Parathyroid adenoma (tissue), 2 donors: ENCODE measurements around the gene C4orf50.

Experiments used
- H2AFZ ChIP-seq: fragments of 300-600 bp; sonication (generic); one replicate; pipeline ENCODE4 v1.7.0; 2017; ENCODE audit warnings: antibody characterized with exemption, mild to moderate bottlenecking
- H3K27ac ChIP-seq: fragments of 300-600 bp; sonication (generic); one replicate; pipeline ENCODE4 v1.7.0; 2017
- H3K27me3 ChIP-seq: fragments of 300-600 bp; sonication (generic); one replicate; pipeline ENCODE4 v1.7.0; 2017; ENCODE audit warnings: low read length; ENCODE audit not compliant: control insufficient read depth, insufficient read depth
- H3K36me3 ChIP-seq: fragments of 300-600 bp; sonication (generic); one replicate; pipeline ENCODE4 v1.7.0; 2017; ENCODE audit warnings: low read length; ENCODE audit not compliant: control insufficient read depth, insufficient read depth
- H3K4me1 ChIP-seq: fragments of 300-600 bp; sonication (generic); one replicate; pipeline ENCODE4 v1.7.0; 2017; ENCODE audit warnings: control low read depth
- H3K4me2 ChIP-seq: fragments of 300-600 bp; sonication (generic); one replicate; pipeline ENCODE4 v1.7.0; 2017; ENCODE audit warnings: low read length
- H3K4me3 ChIP-seq: fragments of 300-600 bp; sonication (generic); one replicate; pipeline ENCODE4 v1.7.0; 2017; ENCODE audit warnings: low read depth, low read length
- H3K79me2 ChIP-seq: fragments of 300-600 bp; sonication (generic); one replicate; pipeline ENCODE4 v1.7.0; 2017; ENCODE audit warnings: control low read depth
- H3K9ac ChIP-seq: fragments of 300-600 bp; sonication (generic); one replicate; pipeline ENCODE4 v1.7.0; 2017; ENCODE audit warnings: mild to moderate bottlenecking
- H3K9me3 ChIP-seq: fragments of 300-600 bp; sonication (generic); one replicate; pipeline ENCODE4 v1.7.0; 2017; ENCODE audit warnings: low read length; ENCODE audit not compliant: control insufficient read depth
- TF ChIP-seq, protein P1 (sequence below): fragments of 300-600 bp; sonication (generic); IDR thresholded peaks from one replicate; pipeline ENCODE4 v1.7.0; 2017; ENCODE audit warnings: antibody characterized with exemption, mild to moderate bottlenecking
- donor health status: primary hyperparathyroidism.

Gene C4orf50

DNA sequence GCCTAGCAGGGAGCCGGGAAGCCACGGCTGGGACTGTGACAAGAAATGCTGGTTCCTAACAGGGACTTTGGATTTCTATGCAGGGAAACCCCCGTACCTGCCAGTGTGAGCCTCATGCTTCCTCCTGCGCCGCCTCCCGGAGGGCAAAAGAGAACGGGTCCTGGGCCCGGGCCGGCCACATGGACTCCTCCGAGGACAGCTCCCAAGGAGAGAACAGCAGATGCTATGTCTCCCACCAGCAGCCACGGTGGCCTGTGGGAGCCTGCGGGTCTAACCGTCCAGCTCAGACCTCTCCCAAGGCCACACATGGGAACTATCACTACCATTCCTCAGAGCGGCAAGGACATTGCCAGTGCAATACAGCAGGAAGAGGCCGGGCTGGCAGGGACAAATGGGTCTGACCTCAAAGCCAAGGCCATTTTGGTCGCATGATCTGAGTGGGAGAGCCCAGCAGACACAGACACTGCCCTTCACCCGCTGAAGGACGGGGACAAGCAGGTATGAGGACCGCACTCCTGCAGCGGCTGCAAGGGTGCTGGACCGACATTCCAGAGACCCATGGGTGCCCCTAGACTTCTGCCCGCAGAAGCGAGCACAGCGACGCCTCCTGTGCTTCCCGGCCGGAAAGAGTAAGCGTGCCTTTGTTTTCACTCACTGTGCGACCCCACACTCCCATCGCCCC is 4.5 kb upstream of the C4orf50 start:
- Histone ChIP-seq H3K4me1 (no peaks in the 10 kb centered on the region), H3K27me3 (no peaks in the 10 kb centered on the region), H3K79me2 (no peaks in the 10 kb centered on the region), H3K9ac (no peak overlapping the region), H3K4me2 (no peak overlapping the region), H3K36me3 (no peaks in the 10 kb centered on the region), H3K4me3 (no peak overlapping the region), H2AFZ (no peak overlapping the region), H3K27ac (no peak overlapping the region), H3K9me3 (no peaks in the 10 kb centered on the region)
- TF ChIP-seq, protein P1, sequence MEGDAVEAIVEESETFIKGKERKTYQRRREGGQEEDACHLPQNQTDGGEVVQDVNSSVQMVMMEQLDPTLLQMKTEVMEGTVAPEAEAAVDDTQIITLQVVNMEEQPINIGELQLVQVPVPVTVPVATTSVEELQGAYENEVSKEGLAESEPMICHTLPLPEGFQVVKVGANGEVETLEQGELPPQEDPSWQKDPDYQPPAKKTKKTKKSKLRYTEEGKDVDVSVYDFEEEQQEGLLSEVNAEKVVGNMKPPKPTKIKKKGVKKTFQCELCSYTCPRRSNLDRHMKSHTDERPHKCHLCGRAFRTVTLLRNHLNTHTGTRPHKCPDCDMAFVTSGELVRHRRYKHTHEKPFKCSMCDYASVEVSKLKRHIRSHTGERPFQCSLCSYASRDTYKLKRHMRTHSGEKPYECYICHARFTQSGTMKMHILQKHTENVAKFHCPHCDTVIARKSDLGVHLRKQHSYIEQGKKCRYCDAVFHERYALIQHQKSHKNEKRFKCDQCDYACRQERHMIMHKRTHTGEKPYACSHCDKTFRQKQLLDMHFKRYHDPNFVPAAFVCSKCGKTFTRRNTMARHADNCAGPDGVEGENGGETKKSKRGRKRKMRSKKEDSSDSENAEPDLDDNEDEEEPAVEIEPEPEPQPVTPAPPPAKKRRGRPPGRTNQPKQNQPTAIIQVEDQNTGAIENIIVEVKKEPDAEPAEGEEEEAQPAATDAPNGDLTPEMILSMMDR = no peak

DNA sequence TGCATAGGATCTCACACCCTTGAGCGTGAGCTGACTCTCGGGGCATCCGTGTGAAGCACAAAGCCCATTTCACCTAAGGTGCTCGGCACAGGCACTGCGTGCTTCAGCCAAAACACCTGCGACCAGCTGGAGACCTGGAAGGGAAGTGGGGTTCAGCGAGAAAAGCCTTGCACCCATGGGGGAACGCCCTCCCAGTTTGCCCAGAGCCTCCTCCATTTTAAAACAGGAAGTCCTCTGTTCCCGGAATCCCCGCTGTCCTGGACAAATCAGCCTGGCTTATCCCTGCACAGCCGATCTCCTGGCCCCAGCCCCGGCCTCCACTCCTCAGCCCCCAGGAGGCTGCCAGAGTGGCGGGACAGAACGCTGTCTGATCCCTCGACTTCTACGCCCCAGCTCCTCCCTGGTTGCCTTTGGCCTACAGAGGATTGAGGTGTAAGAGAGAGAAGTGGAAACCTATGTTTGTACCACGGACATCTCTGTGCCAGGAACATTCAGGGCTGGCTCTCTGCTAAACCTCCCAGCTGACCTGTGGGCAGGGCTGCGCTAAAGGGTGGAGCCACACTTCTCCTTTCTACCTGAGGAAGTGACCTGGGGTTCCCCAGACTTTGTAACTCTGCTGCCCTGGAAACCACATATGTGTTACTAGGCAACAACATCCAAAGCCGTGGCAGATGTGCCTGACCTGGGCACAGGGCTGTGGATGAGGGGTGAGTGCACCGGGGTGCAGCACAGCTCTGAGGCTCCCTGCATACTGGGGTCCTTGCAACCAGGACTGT is 3.8 kb upstream of the C4orf50 start:
- no peak overlapping the region for H3K27ac ChIP-seq
- H3K27me3 ChIP-seq = no peaks in the 10 kb centered on the region

DNA sequence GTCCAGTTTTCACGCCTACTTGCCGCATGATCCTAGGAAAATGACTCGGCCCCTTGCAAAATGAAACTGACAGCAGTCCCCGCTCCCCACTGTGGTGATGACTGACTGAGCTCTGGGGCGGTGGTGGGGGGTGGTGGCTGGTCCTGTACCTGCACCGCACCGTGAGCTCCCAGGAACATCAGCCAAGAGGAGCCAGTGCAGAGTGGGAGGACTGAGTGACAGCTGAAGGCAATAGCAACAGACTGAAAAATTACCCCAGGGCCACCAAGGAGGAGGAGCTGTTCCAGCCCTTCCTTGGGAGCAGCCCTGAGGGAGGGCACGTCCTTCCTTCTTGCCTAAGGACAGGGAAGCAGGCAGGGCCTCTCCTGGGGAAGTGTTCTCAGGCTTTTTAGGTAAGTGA is 2.4 kb upstream of the C4orf50 start:
- TF ChIP-seq, protein P1 = no peak
- Histone ChIP-seq H3K4me3 (no peak overlapping the region), H3K36me3 (no peaks in the 10 kb centered on the region), H3K4me1 (no peaks in the 10 kb centered on the region), H3K79me2 (no peaks in the 10 kb centered on the region), H3K4me2 (no peak overlapping the region), H2AFZ (no peak overlapping the region), H3K27me3 (no peaks in the 10 kb centered on the region), H3K9ac (no peak overlapping the region), H3K9me3 (no peaks in the 10 kb centered on the region), H3K27ac (no peak overlapping the region)

More for the DNA sequence above, 3.8 kb upstream of the C4orf50 start:
- H2AFZ ChIP-seq = no peak overlapping the region
- no peak overlapping the region for H3K4me3 ChIP-seq
- TF ChIP-seq, protein P1 = no peak
- no peaks in the 10 kb centered on the region for H3K9me3 ChIP-seq
- H3K4me2 ChIP-seq = no peak overlapping the region
- no peak overlapping the region for H3K9ac ChIP-seq
- H3K36me3 ChIP-seq = no peaks in the 10 kb centered on the region
- no peaks in the 10 kb centered on the region for H3K4me1 ChIP-seq
- H3K79me2 ChIP-seq = no peaks in the 10 kb centered on the region

DNA sequence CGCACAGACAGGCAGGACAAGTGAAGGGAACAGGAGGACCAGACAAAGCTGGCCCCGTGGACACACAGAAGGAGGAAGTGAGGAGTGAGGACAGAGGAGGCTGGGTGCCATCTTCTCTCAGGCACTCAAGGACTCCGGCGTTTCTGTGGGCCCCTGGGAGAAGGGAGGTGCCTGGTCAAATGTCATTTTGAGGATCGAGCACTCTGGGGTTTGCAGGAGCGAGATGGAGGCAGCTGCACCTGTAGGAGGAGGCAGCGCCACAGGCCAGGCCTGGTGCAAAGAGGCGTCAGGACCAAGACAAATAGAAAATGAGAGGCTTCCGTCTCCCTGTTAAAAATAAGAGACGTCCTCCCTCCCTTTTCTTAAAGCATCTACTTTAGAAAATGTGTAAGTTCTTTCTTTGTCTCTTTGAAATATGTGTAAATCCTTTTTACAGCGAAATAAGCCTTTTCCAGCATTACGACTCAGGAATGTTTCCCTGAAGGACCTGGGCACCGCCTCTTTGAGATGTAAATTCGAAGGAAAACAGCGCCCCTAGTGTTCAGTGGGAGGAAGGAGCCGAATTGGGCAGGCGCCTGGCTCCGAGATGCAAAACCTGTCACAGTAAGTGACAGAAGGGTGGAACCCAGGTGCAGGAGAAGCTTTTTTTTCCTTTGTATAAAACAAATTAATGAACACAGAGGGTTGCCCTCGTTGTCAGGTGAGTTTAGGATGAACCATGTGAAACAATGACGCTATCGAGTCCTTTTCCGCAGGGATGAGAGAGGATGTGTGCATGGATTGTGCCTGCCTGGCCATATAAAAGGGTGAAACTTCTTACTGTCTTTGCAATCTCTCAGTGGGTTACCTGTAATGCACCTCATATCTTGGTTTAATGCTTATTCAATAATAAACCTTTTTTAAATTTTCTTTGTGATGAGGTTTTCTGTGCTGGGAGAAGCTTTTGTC is 1.4 kb upstream of the C4orf50 start:
- no peak overlapping the region for H3K4me2 ChIP-seq
- no peaks in the 10 kb centered on the region for H3K4me1 ChIP-seq
- no peaks in the 10 kb centered on the region for H3K79me2 ChIP-seq
- no peaks in the 10 kb centered on the region for H3K36me3 ChIP-seq
- no peaks in the 10 kb centered on the region for H3K27me3 ChIP-seq
- H2AFZ ChIP-seq = peak overlapping the region; percentile 66
- H3K9me3 ChIP-seq = no peaks in the 10 kb centered on the region
- TF ChIP-seq, protein P1 = peak; percentile 68
- no peak overlapping the region for H3K4me3 ChIP-seq
- no peak overlapping the region for H3K9ac ChIP-seq
- no peak overlapping the region for H3K27ac ChIP-seq
